Middle frontal gyrus (tissue), 1 donor: Measurements from ENCODE around the gene OR2T2.
"Not testable (repeated sequence)": the region's sequence is repeated elsewhere in the genome, so short reads cannot be mapped to it uniquely, and the experiment has no call there.

Experiments
- DNase-seq: peaks from one replicate; pipeline ENCODE4 v3.0.0-alpha.2; 2015; ENCODE audit warnings: low spot score; ENCODE audit errors: extremely low spot score

OR2T2 gene

DNA sequence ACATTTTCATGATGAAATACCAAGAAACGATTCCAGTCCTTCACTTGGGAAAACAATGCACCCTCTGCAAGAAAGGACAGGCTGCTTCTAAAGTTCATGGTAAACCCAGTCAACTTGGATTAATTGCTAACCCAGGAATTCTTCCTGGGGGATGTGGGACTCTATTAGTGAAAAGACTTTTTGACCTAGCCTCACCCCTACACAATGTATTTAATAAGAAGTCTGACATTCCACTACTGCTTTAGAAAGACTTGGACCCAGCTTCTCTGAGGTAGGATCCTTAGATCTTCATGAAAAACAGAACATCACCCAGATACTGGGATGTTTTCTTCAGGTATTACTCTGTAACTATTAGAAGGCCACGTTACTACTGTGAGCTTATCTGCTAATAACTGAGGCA, at the start of gene OR2T2:
OR2T2 (plus strand) TSS at position 239 of the 400 bp plus-strand sequence. CDS start 7,161 bp downstream, outside the sequence.
- not testable (repeated sequence) for DNase-seq

GRCh38 chr1:248402748-248403147, 42.7 kb upstream of the OR2T2 start, which contains the start of gene OR2T1:
Gene OR2T1, plus strand, starts transcription at chr1:248403048. Its CDS starts 3,100 bp downstream, at chr1:248406148.
- DNase-seq: no peak

- no peak for DNase-seq
These were observed 41.4 kb upstream of the OR2T2 start for GRCh38 chr1:248404024-248404423.

DNA sequence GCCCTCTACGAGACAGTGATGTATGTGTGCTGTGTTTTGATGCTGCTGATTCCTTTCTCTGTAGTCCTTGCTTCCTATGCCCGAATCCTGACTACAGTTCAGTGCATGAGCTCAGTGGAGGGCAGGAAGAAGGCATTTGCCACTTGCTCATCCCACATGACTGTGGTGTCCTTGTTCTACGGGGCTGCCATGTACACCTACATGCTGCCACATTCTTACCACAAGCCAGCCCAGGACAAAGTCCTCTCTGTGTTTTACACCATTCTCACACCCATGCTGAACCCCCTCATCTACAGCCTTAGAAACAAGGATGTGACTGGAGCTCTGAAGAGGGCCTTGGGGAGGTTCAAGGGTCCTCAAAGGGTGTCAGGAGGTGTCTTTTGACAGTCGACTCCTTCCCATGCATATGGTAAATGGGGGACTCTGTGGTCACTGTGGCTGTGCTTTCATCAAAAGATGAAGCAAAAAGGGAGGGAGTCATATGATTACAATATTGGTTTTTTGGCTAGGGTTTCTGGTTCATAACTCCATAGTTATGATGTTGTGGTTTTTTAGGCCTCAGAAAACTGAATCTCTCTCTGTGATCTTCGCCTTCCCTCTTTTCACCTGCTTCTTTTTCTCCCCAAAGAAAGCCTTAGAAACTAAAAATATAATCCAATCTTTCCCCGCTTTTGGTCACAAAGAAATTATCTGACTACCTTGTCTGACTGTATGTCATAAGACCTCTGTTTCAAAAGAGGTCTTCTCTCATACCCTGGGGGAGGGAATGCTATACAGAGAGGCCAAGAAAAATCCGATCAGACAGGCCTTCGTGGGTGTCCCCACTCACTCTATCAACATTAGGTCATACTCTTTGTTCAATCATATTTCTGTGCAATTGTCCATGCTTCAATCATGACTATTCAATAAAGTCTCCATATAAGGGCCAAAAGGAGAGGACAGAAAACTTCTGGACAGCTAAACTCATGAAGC, 38.4 kb upstream of the OR2T2 start:
- DNase-seq: no peak

GRCh38 chr1:248416226-248416625, 29.2 kb upstream of the OR2T2 start:
- no peak for DNase-seq

GRCh38 chr1:248417854-248418253, 27.6 kb upstream of the OR2T2 start:
- DNase-seq: no peak

DNA sequence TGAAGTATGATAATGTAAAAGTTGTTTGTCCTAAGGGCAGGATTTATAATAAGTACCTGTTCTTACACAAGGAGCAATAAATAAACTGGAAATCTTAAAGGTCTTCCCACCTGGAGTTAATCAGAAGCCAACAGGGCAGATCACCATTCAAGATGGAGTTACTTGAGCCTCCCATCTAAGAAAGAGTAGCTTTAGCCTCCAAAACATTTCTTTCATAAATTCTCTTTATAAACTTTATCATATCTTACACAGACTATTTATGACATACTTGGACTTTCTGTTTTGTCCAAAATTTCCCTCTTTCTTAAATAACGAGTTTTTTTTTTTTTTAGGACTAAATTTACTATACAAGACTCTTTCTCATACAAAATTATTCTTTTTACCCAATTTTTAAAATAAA, 24.1 kb upstream of the OR2T2 start:
- DNase-seq: no peak

DNA sequence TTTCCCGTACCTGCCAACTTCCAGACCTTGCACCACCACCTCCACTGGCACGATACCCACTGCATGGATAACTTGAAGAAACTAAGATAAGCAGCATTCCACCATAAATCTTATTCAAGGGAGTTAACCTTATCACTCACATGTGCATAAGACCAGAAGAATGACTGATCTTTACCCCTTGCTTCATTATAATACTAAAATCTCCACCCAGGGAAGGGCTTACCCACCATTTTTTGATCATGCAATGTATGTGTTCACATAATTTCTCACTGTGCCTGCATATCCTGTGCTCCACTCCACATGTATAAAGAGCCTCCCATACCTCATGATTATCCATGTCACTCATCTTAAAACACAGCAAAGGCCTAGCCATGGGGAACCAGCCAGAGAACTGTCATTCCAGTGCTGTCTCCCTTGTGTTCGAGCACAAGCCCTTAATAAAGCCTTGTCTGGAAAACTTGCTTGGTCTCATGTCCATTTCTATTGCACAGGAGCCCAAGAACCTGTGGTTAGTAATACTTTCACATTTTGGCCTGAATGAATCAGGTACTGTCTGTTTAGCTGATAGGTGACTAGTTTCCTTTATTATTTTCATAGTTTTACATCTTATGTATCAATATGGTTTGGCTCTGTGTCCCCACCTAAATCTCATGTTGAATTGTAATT, 17.8 kb upstream of the OR2T2 start:
- DNase-seq: not testable (repeated sequence)

GRCh38 chr1:248428192-248428533, 17.3 kb upstream of the OR2T2 start:
- DNase-seq: not testable (repeated sequence)

DNA sequence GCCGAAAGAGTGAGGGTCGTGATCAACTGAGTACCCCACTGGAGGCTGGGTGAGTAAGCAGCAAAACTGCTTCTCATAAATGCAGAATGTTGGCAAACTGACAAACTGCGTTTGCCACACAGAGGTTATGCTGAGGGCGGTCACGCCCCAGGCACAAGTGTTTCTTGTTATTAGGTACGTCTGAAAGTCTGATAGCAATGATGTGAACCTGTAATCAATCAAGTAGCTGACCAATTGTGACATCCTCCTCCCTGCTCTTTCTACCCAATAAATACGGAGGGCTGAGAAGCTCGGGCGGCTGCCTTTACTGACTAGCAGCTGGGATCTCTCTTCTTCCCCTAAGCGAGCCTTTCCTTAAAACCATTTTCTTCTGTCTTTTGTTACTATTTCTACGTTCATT, 13.8 kb upstream of the OR2T2 start:
- DNase-seq: not testable (repeated sequence)

GRCh38 chr1:248432201-248432600, 13.2 kb upstream of the OR2T2 start:
- DNase-seq: not testable (repeated sequence)

GRCh38 chr1:248433811-248434415, 11.5 kb upstream of the OR2T2 start:
- not testable (repeated sequence) for DNase-seq

DNA sequence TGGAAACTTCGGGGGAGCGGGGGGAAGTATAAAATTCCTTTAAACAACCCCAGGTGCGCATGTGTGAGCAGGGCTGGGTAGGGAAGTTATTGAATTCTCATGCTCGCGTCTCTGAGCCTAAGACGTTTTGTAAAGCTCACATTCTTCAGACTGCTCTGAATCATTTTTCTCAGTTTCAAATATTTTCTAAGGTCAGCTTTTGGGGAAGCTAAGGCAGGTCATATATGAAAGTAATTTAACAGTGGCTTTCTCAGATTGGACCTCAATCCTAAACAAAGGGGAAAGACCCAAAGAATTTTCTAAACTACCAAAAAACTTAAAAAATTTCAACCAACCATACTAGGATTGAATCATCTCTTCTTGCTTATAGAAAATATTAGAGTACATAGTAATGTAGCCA, 10.5 kb upstream of the OR2T2 start:
- not testable (repeated sequence) for DNase-seq

DNA sequence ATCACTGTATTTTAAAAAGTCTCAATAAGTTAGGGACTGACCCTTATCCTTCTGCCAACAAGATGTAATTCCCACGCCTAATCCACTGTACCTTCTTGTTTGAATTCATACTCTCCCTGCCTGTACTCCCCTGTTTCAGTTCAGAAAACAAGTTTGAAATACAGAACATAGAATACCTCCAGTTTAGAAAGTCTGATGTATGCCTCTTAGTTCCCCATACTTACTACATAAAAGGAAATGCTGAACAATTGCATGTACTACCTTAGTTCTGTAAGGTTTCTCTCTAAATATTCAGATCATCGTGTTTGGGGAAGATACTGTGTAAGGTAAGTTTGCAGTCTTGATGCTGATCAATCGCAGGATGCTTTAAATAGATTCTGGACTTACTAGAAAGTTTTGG, 9.1 kb upstream of the OR2T2 start:
- DNase-seq: not testable (repeated sequence)

DNA sequence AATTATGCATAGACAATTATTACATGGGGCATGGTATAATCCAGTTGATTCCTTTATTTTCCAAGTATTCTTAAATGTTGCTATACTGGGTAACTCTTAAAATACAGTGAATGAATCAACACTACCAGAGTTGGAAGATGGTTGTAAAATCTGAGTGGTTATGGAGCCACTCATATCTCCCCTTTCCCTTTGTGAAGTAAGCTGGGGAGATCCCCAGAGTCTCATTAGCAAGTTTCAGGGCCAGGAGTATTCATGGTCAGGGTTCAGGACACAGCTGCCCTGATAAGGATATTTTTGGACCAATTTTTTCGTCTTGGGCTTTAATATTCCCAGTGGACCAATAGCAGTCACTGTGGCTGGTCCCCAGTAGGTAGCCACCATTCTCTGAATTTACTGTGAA, 6.8 kb upstream of the OR2T2 start:
- DNase-seq: not testable (repeated sequence)

- not testable (repeated sequence) for DNase-seq
These were observed 6.2 kb upstream of the OR2T2 start for GRCh38 chr1:248439283-248439682.

- not testable (repeated sequence) for DNase-seq
These were observed 2.7 kb upstream of the OR2T2 start for GRCh38 chr1:248442500-248443277.

DNA sequence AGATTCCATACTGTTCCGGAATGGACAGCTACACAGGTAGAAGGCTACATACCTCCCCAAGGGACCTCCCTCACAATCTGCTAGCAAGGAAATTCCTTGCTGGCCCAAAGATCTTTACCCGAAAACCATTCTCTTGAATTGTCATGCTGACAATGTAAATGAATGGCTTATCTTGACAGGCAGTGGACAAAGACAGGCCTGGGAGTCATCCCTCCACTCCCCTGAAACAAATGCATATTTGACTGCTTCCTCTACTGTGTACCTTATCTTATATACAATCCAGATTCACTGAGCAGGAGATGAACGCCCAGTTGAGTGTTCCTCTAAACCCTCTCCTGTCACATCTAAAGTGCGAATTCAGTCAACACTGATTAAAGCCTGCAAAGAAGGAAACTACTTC, 834 bp upstream of the OR2T2 start:
- DNase-seq: not testable (repeated sequence)

- not testable (repeated sequence) for DNase-seq
These were observed 3.1 kb downstream of the OR2T2 start for GRCh38 chr1:248448409-248449074.

DNA sequence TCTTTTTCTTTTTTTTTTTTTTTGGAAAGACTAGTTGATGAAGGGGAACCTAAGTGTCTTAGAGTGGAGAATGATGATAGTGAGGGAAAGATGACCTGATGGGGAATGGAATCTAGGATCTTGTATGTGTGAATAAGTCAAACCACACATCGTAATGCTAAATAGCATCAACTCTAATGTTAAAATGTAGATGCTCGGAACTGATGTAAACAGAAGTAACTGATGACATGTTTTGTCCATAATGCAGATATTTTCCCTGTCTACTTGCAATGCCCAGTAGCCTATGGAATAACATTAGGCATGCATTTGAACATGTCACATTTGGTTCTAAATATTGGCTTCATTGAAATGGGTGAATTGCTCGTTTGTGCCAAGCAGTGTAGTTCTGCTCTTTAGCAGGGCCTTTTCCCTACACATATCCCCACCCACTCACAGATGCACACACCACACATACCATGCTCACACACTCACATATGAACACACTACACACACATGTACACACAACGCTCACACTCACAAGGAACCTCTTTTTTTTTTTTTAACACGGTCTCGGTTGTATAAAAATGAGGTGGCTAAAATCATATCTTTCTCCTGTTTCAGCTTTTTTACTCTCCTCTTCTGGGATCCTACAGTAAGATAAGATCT, 4.5 kb downstream of the OR2T2 start:
- not testable (repeated sequence) for DNase-seq
